Endothelial cell (in vitro differentiated cells): ENCODE data around the gene MEOX1. TPM values are rescaled to one million over a fixed set of nuclear protein-coding genes. Genes with fewer than 3 reads are reported as not detected.

Experiments
- DNase-seq: peaks from one replicate; pipeline ENCODE4 v3.0.0; 2021; ENCODE audit warnings: low spot score
- H3K27ac Mint-ChIP-seq: one replicate; pipeline ENCODE4 v1.8.0; 2021; ENCODE audit warnings: mixed read lengths, inconsistent platforms; ENCODE audit not compliant: unreplicated experiment
- H3K27me3 Mint-ChIP-seq: one replicate; pipeline ENCODE4 v1.8.0; 2021; ENCODE audit warnings: mild to moderate bottlenecking, moderate library complexity, mixed read lengths, inconsistent platforms; ENCODE audit not compliant: unreplicated experiment
- H3K36me3 Mint-ChIP-seq: one replicate; pipeline ENCODE4 v1.8.0; 2021; ENCODE audit warnings: mild to moderate bottlenecking, low read depth, mixed read lengths, inconsistent platforms; ENCODE audit not compliant: unreplicated experiment
- H3K4me1 Mint-ChIP-seq: one replicate; pipeline ENCODE4 v1.8.0; 2021; ENCODE audit warnings: mild to moderate bottlenecking, mixed read lengths, inconsistent platforms; ENCODE audit not compliant: unreplicated experiment
- H3K4me3 Mint-ChIP-seq: one replicate; pipeline ENCODE4 v1.8.0; 2021; ENCODE audit warnings: mild to moderate bottlenecking, mixed read lengths, inconsistent platforms; ENCODE audit not compliant: unreplicated experiment
- H3K9me3 Mint-ChIP-seq: one replicate; pipeline ENCODE4 v1.8.0; 2021; ENCODE audit warnings: mixed read lengths, inconsistent platforms; ENCODE audit not compliant: unreplicated experiment
- CTCF ChIP-seq: fragments of 200-600 bp; sonication (generic); IDR thresholded peaks from one replicate; pipeline ENCODE4 v1.5.0; 2021; ENCODE audit warnings: antibody characterized with exemption; ENCODE audit not compliant: unreplicated experiment
- total RNA-seq: library from RNA; stranded (reverse); fragmentation: NEBNext Ultra II Directional; extraction: Animal tissue kit (Norgen Biotek cat#: 25700); gene quantifications from one replicate; pipeline ENCODE4 v1.2.1, GENCODE V29; 2021; ENCODE audit not compliant: unreplicated experiment

Gene MEOX1
- total RNA-seq, 1 donor from 2014 or later = 0.10 TPM

- DNase-seq = no peak
- Mint-ChIP-seq H3K4me1 (peaks cover 4% of the 10 kb centered on the region), H3K4me3 (no peak overlapping the region), H3K27me3 (peaks cover 2% of the 10 kb centered on the region), H3K36me3 (no peaks in the 10 kb centered on the region), H3K27ac (no peak overlapping the region), H3K9me3 (no peaks in the 10 kb centered on the region)
- no peak for TF ChIP-seq CTCF
Measured at GRCh38 chr17:43665084-43665936, 3.6 kb upstream of the MEOX1 start.

DNA sequence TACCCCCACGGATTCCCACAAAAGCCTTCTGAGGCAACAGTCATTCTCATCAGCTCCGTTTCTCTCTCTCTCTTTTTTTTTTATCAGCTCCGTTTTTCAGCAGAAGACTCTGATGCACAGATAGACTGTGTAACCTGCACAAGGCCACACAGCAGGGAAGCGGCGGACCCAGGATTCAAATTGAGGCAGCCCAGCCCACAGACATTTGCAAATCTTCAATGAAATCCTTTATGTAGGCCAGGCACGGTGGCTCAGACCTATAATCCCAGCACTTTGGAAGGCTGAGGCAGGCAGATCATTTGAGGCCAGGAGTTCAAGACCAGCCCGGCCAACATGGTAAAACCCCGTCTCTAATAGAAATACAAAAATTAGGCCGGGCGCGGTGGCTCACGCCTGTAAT lies 2.4 kb upstream of the MEOX1 start:
- Mint-ChIP-seq H3K36me3 (no peaks in the 10 kb centered on the region), H3K4me3 (no peak overlapping the region), H3K9me3 (no peaks in the 10 kb centered on the region), H3K4me1 (no peaks in the 10 kb centered on the region), H3K27me3 (peaks cover 2% of the 10 kb centered on the region), H3K27ac (no peak overlapping the region)
- no peak for DNase-seq
- no peak for TF ChIP-seq CTCF

DNA sequence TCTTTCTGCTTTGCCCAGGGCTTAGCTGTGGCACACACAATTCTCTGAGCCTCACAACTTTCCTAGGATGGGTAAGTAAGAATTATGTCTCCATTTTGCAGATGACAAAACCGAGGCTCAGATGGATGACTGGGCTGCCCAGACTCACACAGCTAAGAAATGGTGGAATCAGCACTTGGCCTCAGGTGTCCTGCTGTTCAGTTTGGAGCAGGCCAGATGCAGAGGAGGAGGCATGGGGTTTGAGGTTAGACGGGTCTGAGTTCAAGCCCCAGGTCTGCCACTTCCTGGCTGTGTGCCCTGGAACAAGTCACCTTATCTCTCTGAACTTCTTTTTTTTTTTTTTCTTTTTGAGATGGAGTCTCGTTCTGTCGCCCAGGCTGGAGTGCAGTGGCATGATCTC lies 1.7 kb upstream of the MEOX1 start:
- Mint-ChIP-seq H3K9me3 (no peaks in the 10 kb centered on the region), H3K4me1 (no peaks in the 10 kb centered on the region), H3K27me3 (peaks cover 2% of the 10 kb centered on the region), H3K36me3 (no peaks in the 10 kb centered on the region), H3K4me3 (no peak overlapping the region), H3K27ac (no peak overlapping the region)
- DNase-seq = no peak
- no peak for TF ChIP-seq CTCF

- H3K27ac Mint-ChIP-seq = no peak overlapping the region
- TF ChIP-seq CTCF = no peak
- DNase-seq = no peak
- no peak overlapping the region for H3K4me3 Mint-ChIP-seq
- no peaks in the 10 kb centered on the region for H3K9me3 Mint-ChIP-seq
- H3K36me3 Mint-ChIP-seq = no peaks in the 10 kb centered on the region
- H3K4me1 Mint-ChIP-seq = no peaks in the 10 kb centered on the region
- peaks cover 2% of the 10 kb centered on the region for H3K27me3 Mint-ChIP-seq
Measured at GRCh38 chr17:43662413-43663141, 855 bp upstream of the MEOX1 start.
